Smooth muscle cell of the brain vasculature (primary cell): ENCODE data around the gene RCN1.
A peak's percentile ranks its signal among the peaks of the same experiment; 100 is the strongest.
"Not testable (repeated sequence)": the region's sequence is repeated elsewhere in the genome, so short reads cannot be mapped to it uniquely, and the experiment has no call there.

ENCODE experiments used
- DNase-seq: peaks from one replicate; pipeline ENCODE4 v3.0.0-alpha.2; 2012; ENCODE audit warnings: low read depth, low spot score

The RCN1 gene

GRCh38 chr11:32090545-32091370, at the start of gene RCN1:
TSS of gene RCN1 (plus strand) at chr11:32091074. CDS start at chr11:32091197, 123 bp downstream.
- no peak for DNase-seq

GRCh38 chr11:32043737-32044136, 47.1 kb upstream of the RCN1 start:
- no peak for DNase-seq

- DNase-seq, result no peak
These were observed 46.6 kb upstream of the RCN1 start for GRCh38 chr11:32044158-32044863.

GRCh38 chr11:32045456-32045855, 45.4 kb upstream of the RCN1 start:
- DNase-seq, result no peak

- no peak for DNase-seq
These were observed 40.6 kb upstream of the RCN1 start for GRCh38 chr11:32050264-32050663.

GRCh38 chr11:32052215-32052614, 38.7 kb upstream of the RCN1 start:
- DNase-seq, result peak; percentile 26

GRCh38 chr11:32053151-32053888, 37.6 kb upstream of the RCN1 start:
- no peak for DNase-seq

- no peak for DNase-seq
These were observed 35.0 kb upstream of the RCN1 start for GRCh38 chr11:32055861-32056260.

GRCh38 chr11:32056438-32056837, 34.4 kb upstream of the RCN1 start:
- DNase-seq, result no peak

- DNase-seq, result no peak
These were observed 31.0 kb upstream of the RCN1 start for GRCh38 chr11:32059686-32060462.

GRCh38 chr11:32062540-32062939, 28.3 kb upstream of the RCN1 start:
- no peak for DNase-seq

- DNase-seq, result not testable (repeated sequence)
These were observed 27.8 kb upstream of the RCN1 start for GRCh38 chr11:32063031-32063430.

GRCh38 chr11:32065865-32066629, 24.8 kb upstream of the RCN1 start:
- DNase-seq, result no peak

- DNase-seq, result no peak
These were observed 22.6 kb upstream of the RCN1 start for GRCh38 chr11:32068134-32068870.

- DNase-seq, result no peak
These were observed 21.4 kb upstream of the RCN1 start for GRCh38 chr11:32069361-32070058.

GRCh38 chr11:32070692-32071091, 20.2 kb upstream of the RCN1 start:
- DNase-seq, result no peak

GRCh38 chr11:32071811-32072210, 19.1 kb upstream of the RCN1 start:
- no peak for DNase-seq

GRCh38 chr11:32072872-32073643, 17.8 kb upstream of the RCN1 start:
- DNase-seq, result no peak

- DNase-seq, result no peak
These were observed 17.2 kb upstream of the RCN1 start for GRCh38 chr11:32073644-32074026.
